GM03348 (cell line): ENCODE measurements around the gene PDLIM7.
A peak's percentile ranks its signal among the peaks of the same experiment; 100 is the strongest.

Source experiments
- DNase-seq: peaks from one replicate; pipeline ENCODE4 v3.0.0; 2012; ENCODE audit warnings: low spot score

Gene PDLIM7

GRCh38 chr5:177505075-177505474, 7.7 kb upstream of the PDLIM7 start:
- DNase-seq = no peak

- no peak for DNase-seq
These were observed 7.0 kb upstream of the PDLIM7 start for GRCh38 chr5:177504086-177505056.

GRCh38 chr5:177503351-177504085, 6.1 kb upstream of the PDLIM7 start:
- DNase-seq = no peak

- no peak for DNase-seq
These were observed 5.5 kb upstream of the PDLIM7 start for GRCh38 chr5:177502886-177503285.

- DNase-seq = no peak
These were observed 4.7 kb upstream of the PDLIM7 start for GRCh38 chr5:177501874-177502678.

GRCh38 chr5:177500685-177501522, 3.5 kb upstream of the PDLIM7 start:
- DNase-seq = peak; percentile 89

- DNase-seq = no peak
These were observed 2.4 kb upstream of the PDLIM7 start for GRCh38 chr5:177499842-177500241.

- no peak for DNase-seq
These were observed 796 bp upstream of the PDLIM7 start for GRCh38 chr5:177498013-177498787.

- DNase-seq = peak; percentile 92
These were observed 595 bp downstream of the PDLIM7 start for GRCh38 chr5:177496727-177497291.

- peak; percentile 56 for DNase-seq
These were observed 1.2 kb downstream of the PDLIM7 start for GRCh38 chr5:177496070-177496726.

GRCh38 chr5:177495243-177496060, 2.0 kb downstream of the PDLIM7 start:
- peak; percentile 89 for DNase-seq

GRCh38 chr5:177494346-177495195, 2.8 kb downstream of the PDLIM7 start:
- peak; percentile 94 for DNase-seq

- no peak for DNase-seq
These were observed 3.5 kb downstream of the PDLIM7 start for GRCh38 chr5:177493795-177494345.

- DNase-seq = no peak
These were observed 4.6 kb downstream of the PDLIM7 start for GRCh38 chr5:177492841-177493240.

- DNase-seq = no peak
These were observed 5.2 kb downstream of the PDLIM7 start for GRCh38 chr5:177491983-177492746.

- peak; percentile 71 for DNase-seq
These were observed 5.9 kb downstream of the PDLIM7 start for GRCh38 chr5:177491429-177491945.
